Activated CD4-positive, alpha-beta T cell treated with anti-CD3 and anti-CD28 coated beads, Interleukin-2, amount 10 ng/mL, durations not matched to agents 24 days and 14 days (primary cell): ENCODE results near the gene PCDH12. TPM values are rescaled to one million over a fixed set of nuclear protein-coding genes. Genes with fewer than 3 reads are reported as not detected.
A peak's percentile ranks its signal among the peaks of the same experiment; 100 is the strongest.

Experiments used
- DNase-seq: peaks from one replicate; pipeline ENCODE4 v3.0.0; 2022
- H3K27ac Mint-ChIP-seq: one replicate; pipeline ENCODE4 v1.8.0; 2022; ENCODE audit warnings: mild to moderate bottlenecking, mixed read lengths
- H3K27me3 Mint-ChIP-seq: one replicate; pipeline ENCODE4 v1.8.0; 2022; ENCODE audit warnings: mixed read lengths
- H3K36me3 Mint-ChIP-seq: one replicate; pipeline ENCODE4 v1.8.0; 2022; ENCODE audit warnings: low read depth, mild to moderate bottlenecking, mixed read lengths
- H3K4me1 Mint-ChIP-seq: one replicate; pipeline ENCODE4 v1.8.0; 2021; ENCODE audit warnings: mixed read lengths
- H3K4me3 Mint-ChIP-seq: one replicate; pipeline ENCODE4 v1.8.0; 2022; ENCODE audit warnings: mild to moderate bottlenecking, moderate library complexity, mixed read lengths
- H3K9me3 Mint-ChIP-seq: one replicate; pipeline ENCODE4 v1.8.0; 2021; ENCODE audit warnings: mixed read lengths
- intact Hi-C: fragments of 100-400 bp; cut with micrococcal nuclease; formaldehyde crosslinking; loops from one replicate; pipeline ENCODE4 v1.15.1; 2023
- total RNA-seq: library from RNA; stranded (reverse); gene quantifications from 2 replicates; pipeline ENCODE4 v1.2.3, GENCODE V29; 2022

The PCDH12 gene
- total RNA-seq, 1 donor from 2014 or later: 1.8 TPM

DNA sequence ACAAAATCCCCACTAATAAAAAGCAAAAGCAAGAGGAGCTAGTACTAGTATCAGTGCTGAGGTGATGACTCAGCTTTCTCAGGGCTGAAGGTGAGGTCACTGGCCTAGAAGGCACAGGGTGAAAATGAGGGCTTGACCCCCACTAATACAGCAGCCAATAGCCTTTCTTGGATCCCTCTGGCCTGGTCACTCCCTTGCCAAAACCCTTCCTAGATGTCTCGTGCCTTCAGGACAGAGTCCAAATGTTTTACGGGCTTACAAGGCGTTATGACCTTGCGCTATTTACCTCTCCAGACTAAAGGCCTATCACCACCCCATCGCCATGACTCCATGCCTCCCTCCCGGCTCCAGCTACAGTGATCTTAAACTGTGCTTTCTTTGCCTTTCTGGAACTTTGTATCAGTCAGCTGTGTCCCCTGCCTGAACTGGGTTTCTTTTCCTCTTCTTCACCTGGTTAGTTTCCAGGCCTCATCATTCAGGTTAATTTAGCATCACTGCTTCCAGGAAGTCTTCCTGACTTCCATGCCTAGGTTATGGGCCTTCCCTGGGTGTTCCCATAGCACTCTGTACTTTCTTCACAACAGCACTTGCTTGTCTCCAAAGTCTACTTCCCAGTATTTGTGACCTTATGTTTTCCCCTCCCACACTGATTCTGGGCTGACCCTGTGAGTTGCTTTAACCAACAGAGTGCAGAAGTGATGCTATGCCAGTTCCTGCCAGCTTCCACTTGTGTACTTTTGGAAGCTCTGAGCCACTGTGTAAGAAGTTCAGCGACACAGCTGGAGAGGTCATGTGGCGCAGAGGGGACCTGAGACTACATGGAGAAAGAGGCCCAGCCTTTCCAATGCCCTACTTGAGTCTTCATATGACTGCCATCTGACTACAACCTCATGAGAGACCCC is 38.5 kb downstream of the PCDH12 start:
- Mint-ChIP-seq H3K27me3 (peaks cover 26% of the 10 kb centered on the region), H3K36me3 (peaks cover 4% of the 10 kb centered on the region), H3K27ac (no peak overlapping the region), H3K9me3 (no peaks in the 10 kb centered on the region), H3K4me3 (no peak overlapping the region), H3K4me1 (peaks cover 10% of the 10 kb centered on the region)
- intact Hi-C loops: loop anchor here (5.0 kb wide), 1 partner anchor 93 kb away; the partner anchor contains the start of gene GNPDA1
- no peak for DNase-seq

DNA sequence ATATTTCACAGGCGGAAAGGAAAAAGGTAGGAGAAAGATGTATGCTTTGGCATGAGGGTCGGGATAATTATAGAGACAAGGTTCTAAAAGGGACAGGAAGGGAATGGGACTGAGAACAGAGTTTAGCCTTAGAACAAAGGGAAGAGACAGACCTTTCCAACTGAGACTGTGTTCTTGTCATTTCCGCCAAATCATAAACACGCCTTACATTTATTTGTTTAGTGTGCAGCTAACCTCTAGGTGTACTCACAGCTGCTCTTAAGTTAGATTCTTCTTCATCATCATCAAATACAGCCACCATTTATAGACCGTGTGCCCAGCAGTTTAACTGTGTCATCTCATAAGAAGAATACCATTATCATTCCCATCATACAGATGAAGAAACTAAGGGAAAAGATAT is 40.2 kb downstream of the PCDH12 start:
- intact Hi-C loops: no loop called here
- Mint-ChIP-seq H3K27ac (no peak overlapping the region), H3K4me3 (no peak overlapping the region)

DNA sequence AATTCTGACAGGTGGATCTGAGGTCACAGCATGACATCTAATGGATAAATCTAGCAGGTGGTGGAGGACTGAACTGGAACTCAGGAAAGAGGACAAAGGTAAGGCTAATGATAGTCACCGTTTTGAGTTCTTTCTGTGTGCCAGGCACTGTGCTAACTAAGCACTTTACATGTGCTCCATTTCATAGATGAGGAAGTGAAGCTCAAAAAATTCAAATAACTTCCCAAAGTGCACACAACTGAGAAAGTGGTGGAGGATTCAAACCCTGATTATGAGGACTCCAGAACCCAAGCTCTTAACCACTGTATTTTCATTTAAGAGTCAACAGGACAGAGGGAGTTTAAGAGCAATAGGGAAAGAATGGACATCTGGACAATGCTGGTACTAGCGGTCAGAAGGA is 41.5 kb downstream of the PCDH12 start:
- peaks cover 8% of the 10 kb centered on the region for H3K4me1 Mint-ChIP-seq
- intact Hi-C loops: no loop called here
- no peak overlapping the region for H3K27ac Mint-ChIP-seq
- DNase-seq: no peak
- peaks cover 46% of the 10 kb centered on the region for H3K27me3 Mint-ChIP-seq
- H3K36me3 Mint-ChIP-seq: no peaks in the 10 kb centered on the region
- no peaks in the 10 kb centered on the region for H3K9me3 Mint-ChIP-seq
- H3K4me3 Mint-ChIP-seq: no peak overlapping the region

More for the DNA sequence above, 40.2 kb downstream of the PCDH12 start:
- peaks cover 8% of the 10 kb centered on the region for H3K4me1 Mint-ChIP-seq
- peaks cover 40% of the 10 kb centered on the region for H3K27me3 Mint-ChIP-seq
- DNase-seq: no peak
- no peaks in the 10 kb centered on the region for H3K36me3 Mint-ChIP-seq
- H3K9me3 Mint-ChIP-seq: no peaks in the 10 kb centered on the region

DNA sequence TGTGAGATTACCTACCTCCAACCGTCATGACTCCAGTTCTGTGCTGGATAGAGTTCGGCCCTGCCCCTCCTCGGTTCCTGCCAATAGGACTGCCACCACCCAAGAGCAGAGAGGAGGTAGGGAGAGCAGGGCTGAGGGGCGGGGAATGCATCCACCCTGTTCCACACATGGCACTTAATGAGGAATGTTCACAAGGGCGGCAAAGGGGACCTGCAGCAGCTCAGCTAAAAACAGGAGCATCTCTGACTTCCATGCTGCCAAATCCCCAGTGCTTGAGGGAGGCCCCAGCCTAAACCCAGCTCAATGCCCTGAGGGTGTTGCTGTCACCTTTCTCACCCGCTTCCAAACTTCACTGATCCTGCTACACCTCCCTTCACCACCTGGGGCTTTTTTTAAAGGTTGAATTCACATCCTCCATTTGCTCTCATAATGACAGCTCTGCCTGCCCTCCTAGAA is 42.1 kb downstream of the PCDH12 start:
- no peak overlapping the region for H3K27ac Mint-ChIP-seq
- H3K9me3 Mint-ChIP-seq: no peaks in the 10 kb centered on the region
- no peak overlapping the region for H3K4me3 Mint-ChIP-seq
- peaks cover 46% of the 10 kb centered on the region for H3K27me3 Mint-ChIP-seq
- intact Hi-C loops: no loop called here
- H3K4me1 Mint-ChIP-seq: peaks cover 6% of the 10 kb centered on the region
- no peak for DNase-seq
- no peaks in the 10 kb centered on the region for H3K36me3 Mint-ChIP-seq

DNA sequence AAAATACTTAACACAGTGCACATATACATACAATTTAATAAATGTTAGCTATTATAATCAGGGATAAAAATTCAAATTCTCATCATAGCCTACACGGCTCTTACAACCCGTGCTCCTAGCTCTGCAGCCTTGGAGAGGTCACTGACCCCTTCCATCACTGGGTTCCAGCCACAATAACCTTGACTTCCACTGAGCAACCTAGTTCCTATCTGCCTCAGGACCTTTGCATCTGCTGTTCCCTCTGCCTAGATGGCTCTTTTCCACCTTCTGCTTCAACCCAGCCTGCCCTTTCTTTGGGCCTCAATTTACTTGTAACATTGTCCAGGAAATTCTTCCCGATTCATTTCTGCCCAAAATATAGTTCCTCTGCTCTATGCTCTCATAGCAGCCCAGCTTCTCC is 43.2 kb downstream of the PCDH12 start:
- peaks cover 6% of the 10 kb centered on the region for H3K4me1 Mint-ChIP-seq
- no peak overlapping the region for H3K27ac Mint-ChIP-seq
- H3K9me3 Mint-ChIP-seq: no peaks in the 10 kb centered on the region
- H3K4me3 Mint-ChIP-seq: no peak overlapping the region
- peaks cover 46% of the 10 kb centered on the region for H3K27me3 Mint-ChIP-seq
- no peak for DNase-seq
- intact Hi-C loops: no loop called here
- no peaks in the 10 kb centered on the region for H3K36me3 Mint-ChIP-seq

DNA sequence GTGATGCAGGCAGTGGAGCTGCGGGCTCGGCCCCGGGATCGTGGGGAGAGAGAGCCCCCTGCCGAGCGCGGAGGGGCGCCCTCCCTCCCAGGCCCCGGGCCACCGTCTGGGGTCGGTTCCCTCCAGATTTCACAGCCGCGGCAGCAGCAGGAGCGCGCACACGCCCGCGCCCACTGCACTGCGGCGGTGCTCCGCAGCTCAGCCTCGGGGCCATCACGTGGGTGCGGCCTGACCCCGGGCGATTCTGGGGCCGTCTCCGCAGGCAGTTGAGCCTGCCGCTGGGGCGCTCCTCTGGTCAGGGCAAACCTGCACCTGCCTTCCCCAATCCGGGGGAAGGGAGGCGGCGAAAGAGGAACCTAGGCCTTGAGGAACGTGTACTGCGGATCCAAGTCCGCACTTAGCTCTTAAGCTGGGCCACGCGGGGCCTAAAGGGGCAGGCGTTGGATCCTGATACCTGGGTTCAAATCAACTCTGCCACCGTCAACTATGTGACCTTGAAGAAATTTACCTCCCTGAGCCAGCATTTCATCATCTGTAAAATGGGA is 43.7 kb downstream of the PCDH12 start:
- intact Hi-C loops: no loop called here
- Mint-ChIP-seq H3K4me1 (peaks cover 6% of the 10 kb centered on the region), H3K36me3 (no peaks in the 10 kb centered on the region), H3K27me3 (peaks cover 47% of the 10 kb centered on the region), H3K9me3 (no peaks in the 10 kb centered on the region), H3K4me3 (peak overlapping the region; percentile 13), H3K27ac (no peak overlapping the region)
- peak; percentile 62 for DNase-seq

DNA sequence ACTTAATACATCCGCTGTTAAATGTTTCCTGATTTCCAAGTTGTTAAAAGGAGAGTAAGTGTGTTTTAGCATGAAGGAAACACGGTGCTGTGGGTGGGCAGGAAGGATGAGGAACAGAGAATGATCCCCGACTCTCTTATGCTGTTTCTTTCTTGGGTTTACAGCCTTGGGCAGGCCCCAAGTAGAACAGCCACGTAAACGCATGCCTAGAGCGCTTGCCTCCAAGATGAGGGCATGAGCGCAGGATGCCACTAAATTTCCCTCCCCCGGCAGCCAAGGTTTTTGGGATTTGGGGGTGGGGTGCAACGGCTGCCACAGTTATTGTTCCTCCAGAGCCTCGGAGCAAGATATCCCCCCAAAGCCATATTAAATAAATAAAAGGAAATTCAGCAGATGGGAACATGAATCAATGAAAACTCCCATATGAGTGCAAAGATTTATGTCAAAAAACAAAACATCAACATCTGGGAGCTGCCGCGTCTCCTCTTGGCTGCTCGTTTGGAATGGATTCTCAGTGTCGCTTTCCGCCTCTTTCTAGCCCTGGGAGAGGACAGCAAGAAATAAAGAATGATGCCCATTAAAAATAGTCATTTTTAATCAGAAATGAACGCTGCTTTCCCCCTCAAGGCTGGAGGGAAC is 44.3 kb downstream of the PCDH12 start:
- no peak for DNase-seq
- intact Hi-C loops: no loop called here
- Mint-ChIP-seq H3K9me3 (no peaks in the 10 kb centered on the region), H3K27ac (no peak overlapping the region), H3K4me1 (peaks cover 6% of the 10 kb centered on the region), H3K27me3 (peaks cover 49% of the 10 kb centered on the region), H3K36me3 (no peaks in the 10 kb centered on the region), H3K4me3 (peak overlapping the region; percentile 27)

DNA sequence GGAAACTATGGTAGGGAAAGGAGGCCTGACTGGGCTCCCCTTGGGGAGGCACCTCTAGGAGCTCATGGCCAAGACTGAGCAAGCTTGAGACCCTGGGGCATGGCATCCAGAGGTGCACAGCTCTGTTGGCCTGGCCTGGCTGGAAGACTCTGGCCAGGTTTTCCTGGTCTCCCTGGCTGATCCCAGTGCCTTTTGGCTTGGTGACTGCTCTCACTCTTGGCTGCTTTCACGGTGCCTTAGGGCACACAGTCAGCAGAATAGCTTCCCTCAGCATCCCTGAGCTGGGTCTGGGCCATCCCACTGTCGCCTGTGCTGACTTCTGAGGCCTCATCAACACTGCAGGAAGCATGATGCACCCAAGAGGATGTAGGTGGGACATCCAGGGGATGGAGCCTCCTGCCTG is 47.7 kb downstream of the PCDH12 start:
- Mint-ChIP-seq H3K36me3 (no peaks in the 10 kb centered on the region), H3K4me3 (no peak overlapping the region), H3K4me1 (peaks cover 6% of the 10 kb centered on the region), H3K27ac (no peak overlapping the region), H3K27me3 (peaks cover 36% of the 10 kb centered on the region), H3K9me3 (no peaks in the 10 kb centered on the region)
- intact Hi-C loops: no loop called here
- DNase-seq: no peak

DNA sequence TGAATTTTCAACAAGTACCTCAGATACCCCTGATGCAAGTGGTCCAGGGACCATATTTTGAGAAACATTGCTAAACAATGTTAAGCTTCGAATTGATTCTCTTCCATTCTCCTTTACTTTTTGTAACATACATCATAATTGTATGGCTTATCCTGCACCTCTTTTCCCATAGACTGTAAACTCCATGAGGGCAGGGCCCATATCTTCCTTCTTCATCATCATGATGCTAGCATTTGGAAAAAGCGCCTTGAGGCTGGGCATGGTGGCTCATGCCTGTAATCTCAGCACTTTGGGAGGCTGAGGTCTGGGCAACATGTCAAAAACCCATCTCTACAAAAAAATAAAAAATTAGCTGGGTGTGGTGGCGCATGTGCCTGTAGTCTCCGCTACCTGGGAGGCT is 48.8 kb downstream of the PCDH12 start:
- no peaks in the 10 kb centered on the region for H3K9me3 Mint-ChIP-seq
- H3K4me1 Mint-ChIP-seq: peaks cover 6% of the 10 kb centered on the region
- H3K36me3 Mint-ChIP-seq: no peaks in the 10 kb centered on the region
- DNase-seq: no peak
- no peak overlapping the region for H3K4me3 Mint-ChIP-seq
- intact Hi-C loops: no loop called here
- peaks cover 30% of the 10 kb centered on the region for H3K27me3 Mint-ChIP-seq
- H3K27ac Mint-ChIP-seq: no peak overlapping the region

DNA sequence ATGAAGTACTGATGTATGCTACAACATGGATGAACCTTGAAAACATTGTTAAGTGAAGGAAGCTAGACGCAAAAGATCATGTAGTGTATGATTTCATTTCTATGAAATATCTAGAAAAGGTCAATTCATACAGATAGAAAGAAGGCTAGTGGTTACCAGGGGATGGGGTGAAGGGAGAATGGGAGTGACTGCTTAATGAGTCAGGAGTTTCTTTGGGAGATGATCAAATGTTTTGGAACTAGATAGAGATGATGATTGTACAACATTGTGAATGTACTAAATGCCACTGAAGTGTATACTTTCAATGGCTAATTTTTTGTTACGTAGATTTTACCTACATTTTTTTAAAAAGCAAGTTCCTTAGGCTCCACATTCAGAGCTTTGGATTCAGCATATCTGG is 49.2 kb downstream of the PCDH12 start:
- Mint-ChIP-seq H3K27me3 (peaks cover 31% of the 10 kb centered on the region), H3K27ac (no peak overlapping the region), H3K4me1 (peaks cover 6% of the 10 kb centered on the region), H3K36me3 (no peaks in the 10 kb centered on the region), H3K9me3 (no peaks in the 10 kb centered on the region), H3K4me3 (no peak overlapping the region)
- intact Hi-C loops: no loop called here
- no peak for DNase-seq

DNA sequence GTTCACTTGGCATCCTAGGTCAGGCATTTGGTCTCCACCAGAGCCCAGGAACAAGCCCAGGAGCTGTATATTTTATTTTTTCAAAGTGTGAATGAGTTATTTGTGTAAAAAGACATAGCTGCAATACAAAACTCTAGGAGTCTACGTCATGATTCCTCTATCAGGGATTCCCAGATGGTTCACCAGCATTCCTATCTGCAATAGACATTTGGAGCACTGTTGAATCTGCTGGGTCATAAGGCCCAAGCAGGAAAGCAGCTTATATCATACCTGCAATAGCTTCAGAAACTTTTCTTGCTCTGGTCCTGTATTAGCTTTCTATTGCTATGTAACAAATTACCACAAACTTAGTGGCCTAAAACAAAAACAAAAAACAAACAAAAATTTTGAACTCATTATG is 51.0 kb downstream of the PCDH12 start:
- H3K4me1 Mint-ChIP-seq: no peaks in the 10 kb centered on the region

DNA sequence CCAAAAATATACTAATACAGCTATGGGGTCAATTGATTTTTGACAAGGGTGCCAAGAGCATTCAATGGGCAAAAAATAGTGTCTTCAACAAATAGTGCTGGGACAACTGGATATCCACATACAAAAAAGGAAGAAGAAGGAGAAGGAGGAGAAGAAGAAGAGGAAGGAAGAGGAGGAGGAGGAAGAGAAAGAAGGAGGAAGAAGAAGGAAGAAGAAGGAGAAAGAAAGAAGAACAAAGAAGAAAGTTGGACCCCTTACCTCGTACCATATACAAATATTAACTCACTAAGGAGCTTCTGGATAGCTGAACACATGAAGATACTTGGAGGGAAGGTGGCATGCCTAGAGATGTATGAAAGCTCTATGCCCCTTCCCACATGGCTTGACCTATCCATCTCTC is 51.5 kb downstream of the PCDH12 start:
- no peak overlapping the region for H3K4me3 Mint-ChIP-seq
- H3K4me1 Mint-ChIP-seq: no peaks in the 10 kb centered on the region
- no peak overlapping the region for H3K27ac Mint-ChIP-seq
- H3K36me3 Mint-ChIP-seq: no peaks in the 10 kb centered on the region
- no peak for DNase-seq
- intact Hi-C loops: no loop called here
- no peaks in the 10 kb centered on the region for H3K9me3 Mint-ChIP-seq
- H3K27me3 Mint-ChIP-seq: peaks cover 30% of the 10 kb centered on the region

More for the DNA sequence above, 51.0 kb downstream of the PCDH12 start:
- H3K27ac Mint-ChIP-seq: no peak overlapping the region
- H3K9me3 Mint-ChIP-seq: no peaks in the 10 kb centered on the region
- intact Hi-C loops: no loop called here
- H3K27me3 Mint-ChIP-seq: peaks cover 27% of the 10 kb centered on the region
- H3K36me3 Mint-ChIP-seq: no peaks in the 10 kb centered on the region
- no peak for DNase-seq
- no peak overlapping the region for H3K4me3 Mint-ChIP-seq

DNA sequence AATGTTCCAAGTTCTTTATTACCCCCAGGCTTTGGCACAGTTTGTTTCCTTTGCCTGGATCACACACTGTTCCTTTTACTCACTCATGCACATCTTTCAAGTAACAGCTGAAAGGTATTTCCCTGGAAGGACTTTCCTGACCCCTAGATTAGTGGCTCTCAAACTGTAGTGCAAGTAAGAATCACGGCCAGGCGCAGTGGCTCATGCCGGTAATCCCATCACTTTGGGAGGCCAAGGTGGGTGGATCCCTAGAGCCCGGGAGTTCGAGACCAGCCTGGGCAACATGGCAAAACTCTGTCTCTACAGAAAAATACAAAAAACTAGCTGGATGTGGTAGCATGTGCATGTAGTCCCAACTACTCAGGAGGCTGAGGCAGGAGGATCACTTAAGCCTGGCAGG is 53.5 kb downstream of the PCDH12 start:
- H3K27me3 Mint-ChIP-seq: peaks cover 32% of the 10 kb centered on the region
- intact Hi-C loops: no loop called here
- no peak overlapping the region for H3K4me3 Mint-ChIP-seq
- no peak overlapping the region for H3K27ac Mint-ChIP-seq
- no peak for DNase-seq
- no peaks in the 10 kb centered on the region for H3K4me1 Mint-ChIP-seq
- no peaks in the 10 kb centered on the region for H3K36me3 Mint-ChIP-seq
- H3K9me3 Mint-ChIP-seq: no peaks in the 10 kb centered on the region

DNA sequence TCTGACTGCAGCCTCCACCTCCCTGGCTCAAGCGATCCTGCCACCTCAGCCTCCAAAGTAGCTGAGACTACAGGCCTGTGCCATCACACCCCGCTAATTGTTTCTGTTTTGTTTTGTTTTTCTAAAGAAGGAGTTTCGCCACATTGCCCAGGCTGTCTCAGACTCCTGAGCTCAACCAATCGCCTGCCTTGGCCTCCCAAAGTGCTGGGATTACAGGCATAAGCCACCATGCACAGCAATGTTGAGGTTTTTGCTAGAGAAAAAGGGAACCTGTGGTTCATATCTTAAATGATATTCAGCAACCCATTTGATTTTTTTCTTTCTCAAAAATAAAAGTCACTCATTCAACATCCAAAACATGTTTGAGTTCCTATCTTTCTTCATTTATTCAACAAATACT is 54.7 kb downstream of the PCDH12 start:
- Mint-ChIP-seq H3K9me3 (no peaks in the 10 kb centered on the region), H3K4me1 (no peaks in the 10 kb centered on the region), H3K27ac (no peak overlapping the region), H3K4me3 (no peak overlapping the region), H3K27me3 (peaks cover 29% of the 10 kb centered on the region), H3K36me3 (no peaks in the 10 kb centered on the region)
- intact Hi-C loops: no loop called here
- no peak for DNase-seq
